HG02610 (cell line): ENCODE data around the gene EIF4E.
"Not testable (repeated sequence)": the region's sequence is repeated elsewhere in the genome, so short reads cannot be mapped to it uniquely, and the experiment has no call there.

ENCODE experiments used
- ATAC-seq: cut with Tn5 transposase; IDR thresholded peaks from one replicate; pipeline ENCODE4 v1.9.1; 2021; ENCODE audit warnings: mild to moderate bottlenecking, moderate library complexity; ENCODE audit not compliant: unreplicated experiment

EIF4E gene

DNA sequence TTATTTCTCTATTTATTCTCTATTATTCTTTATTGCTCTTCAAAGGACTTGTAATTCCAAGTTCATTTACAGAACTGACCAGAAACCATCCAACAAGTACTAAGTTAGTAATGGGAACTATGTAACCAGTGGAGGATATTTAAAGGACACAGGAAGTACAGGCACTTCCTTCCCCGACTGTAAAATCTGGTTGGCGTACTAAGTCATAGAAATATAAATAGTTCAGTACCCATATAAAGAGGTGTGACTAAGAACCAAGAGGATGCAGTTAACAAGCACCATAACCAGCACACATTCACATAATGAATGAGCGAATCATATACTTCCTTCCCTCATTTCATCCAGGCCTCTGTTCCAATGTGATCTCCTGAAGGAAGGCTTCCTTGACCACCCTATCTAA lies 3.6 kb upstream of the EIF4E start:
- ATAC-seq, result no peak

DNA sequence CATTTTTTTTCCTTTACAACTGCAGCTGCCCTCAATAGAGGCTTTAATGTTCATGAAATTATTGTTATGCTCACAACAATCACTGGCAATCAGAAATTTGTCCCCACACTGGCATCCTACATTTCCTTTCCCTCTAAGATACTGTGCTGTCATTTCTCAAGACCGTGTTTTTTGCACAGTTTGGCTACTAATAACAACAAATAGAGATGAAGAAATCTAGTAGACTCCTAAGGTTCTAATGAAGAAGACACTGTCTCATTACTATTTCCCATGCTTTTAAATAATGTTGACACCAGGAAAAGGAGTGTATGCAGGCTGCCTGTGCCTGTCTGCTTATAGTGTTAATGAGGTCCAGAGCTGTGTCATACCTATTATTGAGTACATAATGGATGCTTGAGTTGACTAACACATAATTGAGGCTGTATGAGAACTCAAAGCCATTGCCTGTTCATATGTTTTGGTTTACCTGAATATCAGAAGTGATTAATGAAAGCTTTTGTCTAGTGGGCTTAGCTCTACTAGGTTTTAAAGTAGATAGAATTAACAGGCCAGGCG lies 1.5 kb upstream of the EIF4E start:
- no peak for ATAC-seq

DNA sequence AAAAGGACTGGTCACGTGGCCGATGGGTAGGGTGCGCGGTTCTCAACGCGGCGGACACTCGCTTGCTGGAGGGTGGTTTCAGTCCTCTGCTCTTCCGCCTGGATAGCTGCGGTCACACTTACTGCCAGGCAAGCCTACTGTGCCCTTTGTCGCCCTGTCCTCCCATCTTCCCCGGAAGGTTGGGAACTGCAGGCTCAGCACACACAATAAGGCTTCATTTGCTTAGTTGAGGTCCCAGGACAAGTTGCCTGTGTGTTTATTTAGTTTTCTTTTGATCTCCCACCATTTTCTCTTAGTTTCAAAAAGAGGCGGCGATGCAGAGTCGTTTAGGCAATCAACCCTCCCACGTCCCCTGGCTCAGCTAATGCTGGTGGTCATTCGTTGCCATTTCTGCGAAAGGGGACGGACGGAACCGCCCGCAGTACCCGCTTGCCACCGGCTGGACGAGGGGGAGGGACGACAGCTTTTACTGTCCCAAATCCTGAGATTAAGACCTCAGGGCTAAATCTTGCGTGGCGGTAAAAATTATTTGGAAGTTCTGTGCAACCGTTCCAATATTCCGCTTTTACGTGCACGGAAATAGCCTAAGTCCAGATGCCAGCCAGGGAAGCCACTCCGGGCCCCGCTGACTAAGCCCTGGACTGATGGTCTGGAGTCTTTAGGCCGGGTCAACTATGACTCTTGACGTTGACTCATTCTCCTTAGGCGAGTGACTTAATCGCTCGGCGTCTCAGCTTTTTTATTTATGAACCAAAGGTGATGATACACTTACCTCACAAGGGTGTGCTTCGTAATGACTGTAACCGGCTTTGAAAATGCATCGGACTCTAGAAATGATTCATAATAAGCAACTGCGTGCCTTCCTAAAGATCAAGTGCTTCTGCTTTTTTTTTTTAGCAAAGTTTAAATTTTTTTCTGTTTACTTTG lies 671 bp upstream of the EIF4E start:
- ATAC-seq, result peak; percentile 64

DNA sequence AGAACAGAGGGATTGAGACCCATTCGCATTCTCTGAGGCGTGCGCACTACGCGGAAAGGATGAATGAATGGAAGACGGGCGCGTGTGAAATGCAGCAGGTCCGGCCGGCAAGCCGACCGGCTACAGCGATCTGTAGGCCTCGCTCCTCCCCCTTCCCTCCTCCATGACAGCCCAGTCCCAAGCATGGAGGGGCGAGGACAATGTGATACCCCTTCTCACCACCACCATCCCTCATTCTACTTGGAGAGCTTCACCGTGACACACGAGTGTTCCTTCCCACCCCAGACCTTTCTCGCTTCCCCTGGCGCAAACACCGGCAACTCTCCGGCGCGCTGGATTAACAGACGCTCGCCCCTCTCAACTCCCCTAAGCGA lies 815 bp downstream of the EIF4E start:
- ATAC-seq, result peak; percentile 44

DNA sequence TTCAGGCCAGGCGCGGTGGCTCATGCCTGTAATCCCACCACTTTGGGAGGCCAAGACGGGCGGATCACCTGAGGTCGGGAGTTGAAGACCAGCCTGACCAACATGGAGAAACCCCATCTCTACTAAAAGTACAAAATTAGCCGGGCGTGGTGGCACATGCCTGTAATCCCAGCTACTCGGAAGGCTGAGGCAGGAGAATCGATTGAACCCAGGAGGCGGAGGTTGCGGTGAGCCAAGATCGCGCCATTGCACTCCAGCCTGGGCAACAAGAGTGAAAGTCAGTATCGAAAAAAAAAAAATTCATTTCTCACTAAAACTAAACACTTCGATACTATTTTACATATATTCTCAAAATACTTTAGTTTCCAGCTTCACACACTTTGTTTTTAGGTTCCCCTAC lies 2.7 kb downstream of the EIF4E start:
- not testable (repeated sequence) for ATAC-seq

DNA sequence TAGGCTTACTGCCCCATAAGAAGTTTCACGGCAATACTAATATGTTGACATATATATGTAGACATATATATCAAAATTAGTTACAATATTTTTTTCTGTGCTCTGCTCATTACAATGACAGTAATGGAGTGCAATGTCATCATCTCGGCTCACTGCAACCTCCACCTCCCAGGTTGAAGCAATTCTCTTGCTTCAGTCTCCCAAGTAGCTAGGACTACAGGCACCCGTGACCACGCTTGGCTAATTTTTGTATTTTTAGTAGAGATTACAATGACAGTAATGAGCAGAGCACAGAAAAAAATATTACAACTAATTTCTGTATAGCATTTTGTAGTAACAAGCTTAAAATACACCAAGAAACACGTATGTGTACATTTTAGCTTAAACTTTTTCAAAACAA lies 7.6 kb downstream of the EIF4E start:
- no peak for ATAC-seq

DNA sequence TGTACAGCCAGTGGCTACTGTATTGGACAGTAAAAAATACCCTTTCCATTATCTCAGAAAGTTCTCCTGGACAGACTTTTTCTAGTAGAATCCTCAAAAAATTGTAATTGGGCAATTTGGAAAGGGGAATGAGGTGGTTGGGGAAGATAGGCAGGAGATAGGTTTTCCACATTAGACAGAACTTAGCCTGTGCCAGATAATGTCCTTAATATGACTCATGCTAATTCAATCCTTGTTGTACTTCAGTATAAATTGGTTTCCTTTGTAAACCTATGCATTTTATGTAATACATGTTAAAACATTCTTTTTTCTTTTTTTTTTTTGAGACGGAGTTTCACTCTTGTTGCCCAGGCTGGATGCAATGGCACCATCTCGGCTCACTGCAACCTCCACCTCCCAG lies 8.9 kb downstream of the EIF4E start:
- ATAC-seq, result no peak

DNA sequence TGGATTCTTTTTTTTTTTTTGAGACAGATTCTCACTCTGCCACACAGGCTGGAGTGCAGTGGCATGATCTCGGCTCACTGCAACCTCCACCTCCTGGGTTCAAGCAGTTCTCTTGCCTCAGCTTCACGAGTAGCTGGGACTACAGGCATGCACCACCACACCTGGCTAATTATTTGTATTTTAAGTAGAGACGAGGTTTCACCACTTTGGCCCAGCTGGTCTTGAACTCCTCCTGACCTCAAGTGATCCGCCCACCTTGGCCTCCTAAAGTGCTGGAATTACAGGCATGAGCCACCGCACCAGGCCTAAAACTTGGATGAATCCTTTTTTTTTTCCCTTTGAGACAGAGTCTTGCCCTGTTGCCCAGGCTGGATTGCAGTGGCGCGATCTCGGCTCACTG lies 18.2 kb downstream of the EIF4E start:
- ATAC-seq, result not testable (repeated sequence)

DNA sequence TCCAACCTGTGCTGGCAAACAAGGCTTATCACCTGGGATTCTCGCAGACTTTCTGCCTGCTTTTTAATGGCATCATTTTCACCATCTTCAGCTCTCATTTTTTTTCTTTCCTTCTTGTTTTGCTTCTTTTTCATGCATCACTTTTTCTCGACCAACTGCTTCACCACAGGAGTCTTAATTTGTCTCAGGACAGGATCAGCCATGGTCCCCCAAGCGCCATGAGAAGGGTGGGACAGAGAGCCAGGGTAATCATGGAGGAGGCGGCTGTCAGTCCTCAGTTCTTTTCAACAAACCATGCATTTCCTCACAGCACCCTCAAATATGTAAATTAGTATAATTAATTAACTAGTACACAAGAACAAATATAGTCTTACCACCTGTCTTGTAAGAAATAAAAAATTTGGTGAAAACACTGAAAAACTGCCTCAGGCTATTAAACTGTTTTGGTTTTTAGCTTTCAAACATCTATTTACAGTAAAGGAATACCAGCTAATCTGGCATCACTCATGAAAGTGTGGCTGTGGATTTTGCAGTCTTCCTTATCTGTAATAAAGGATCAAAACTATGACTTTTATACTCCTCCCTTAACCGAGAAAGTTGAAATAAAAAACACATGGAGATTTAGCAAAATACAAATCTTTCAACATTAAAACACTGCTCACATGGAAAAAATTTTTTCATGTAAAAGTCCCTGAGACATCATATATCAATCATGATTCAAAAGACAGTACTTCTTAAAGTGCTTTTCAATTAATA lies 19.1 kb downstream of the EIF4E start:
- no peak for ATAC-seq

DNA sequence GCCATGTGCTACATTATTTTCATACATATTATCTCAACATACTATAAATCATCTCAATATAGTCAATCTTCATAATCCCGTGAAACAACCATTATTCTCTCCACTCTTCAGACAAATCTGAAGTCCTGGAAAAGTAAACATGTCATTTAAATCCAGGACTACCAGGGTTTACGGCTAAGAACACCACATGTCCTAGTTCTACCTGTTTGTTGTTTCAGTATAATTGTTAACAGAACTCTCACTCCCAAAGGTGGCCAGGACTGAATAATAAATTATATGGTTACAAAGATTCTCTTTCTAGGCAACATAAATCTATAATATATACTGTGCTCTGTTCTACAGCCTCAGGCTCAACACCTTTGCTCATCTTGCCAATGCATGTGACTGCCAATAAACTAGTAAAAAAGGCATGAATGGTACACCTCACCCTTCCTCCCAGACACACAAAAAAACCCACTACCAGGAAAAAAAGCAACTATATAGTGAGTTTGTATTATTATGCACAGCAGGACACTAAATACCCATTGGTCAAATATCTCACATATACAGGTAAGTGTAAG lies 20.1 kb downstream of the EIF4E start:
- ATAC-seq, result no peak

DNA sequence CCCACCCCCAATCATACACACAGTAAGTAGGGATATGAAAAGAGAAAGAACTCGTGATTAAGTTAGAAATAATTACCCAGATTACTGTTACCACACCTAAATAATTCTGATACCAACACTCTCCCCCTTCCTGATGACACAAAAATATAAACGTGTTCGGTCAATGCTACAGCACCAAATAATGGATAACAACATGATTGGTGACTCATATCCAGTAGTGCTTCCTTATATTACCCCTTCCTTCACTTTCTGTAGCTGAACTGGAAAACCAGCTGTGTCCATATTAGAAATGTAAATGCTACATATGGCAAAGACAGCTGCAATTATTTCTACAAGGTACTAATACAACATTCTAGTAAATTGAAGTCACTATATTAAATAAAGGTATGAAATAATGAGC lies 20.8 kb downstream of the EIF4E start:
- no peak for ATAC-seq

DNA sequence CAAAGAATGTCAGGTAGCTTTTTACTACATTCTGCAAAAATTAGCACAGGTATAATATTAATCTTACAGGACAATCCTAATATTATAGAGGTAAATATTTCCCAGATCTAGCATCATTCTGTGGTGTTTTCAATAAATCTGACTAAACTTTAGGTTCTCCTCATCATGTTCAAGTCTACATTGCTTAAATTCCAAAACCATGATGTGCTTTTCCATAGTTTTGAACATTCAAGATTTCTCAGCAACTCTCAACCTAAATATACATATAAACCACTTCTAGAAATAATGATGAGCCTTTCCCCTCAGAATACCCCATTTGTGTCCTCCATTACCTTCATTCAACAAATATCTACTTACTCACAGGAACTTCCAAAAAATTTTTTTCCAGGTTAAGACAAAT lies 23.1 kb downstream of the EIF4E start:
- ATAC-seq, result no peak

DNA sequence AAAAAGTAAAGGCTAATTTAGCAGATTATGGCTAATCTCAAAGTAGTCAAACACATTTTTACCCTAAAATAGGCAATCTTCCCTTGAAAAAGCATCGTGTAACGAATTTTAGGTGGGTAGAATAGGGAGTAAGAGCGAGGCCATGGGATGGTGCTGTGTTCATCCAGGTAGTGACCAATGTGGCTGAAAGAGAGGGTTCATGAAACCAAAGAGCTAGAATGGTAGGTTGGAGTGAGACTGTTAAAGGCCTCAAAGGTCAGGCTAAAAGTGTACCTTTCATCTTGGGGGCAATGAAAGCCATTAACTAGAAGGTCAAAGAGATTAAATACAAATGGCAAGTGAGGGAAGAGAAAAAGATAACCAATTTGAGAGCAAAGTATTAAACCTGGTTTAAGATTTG lies 23.6 kb downstream of the EIF4E start:
- ATAC-seq, result no peak

DNA sequence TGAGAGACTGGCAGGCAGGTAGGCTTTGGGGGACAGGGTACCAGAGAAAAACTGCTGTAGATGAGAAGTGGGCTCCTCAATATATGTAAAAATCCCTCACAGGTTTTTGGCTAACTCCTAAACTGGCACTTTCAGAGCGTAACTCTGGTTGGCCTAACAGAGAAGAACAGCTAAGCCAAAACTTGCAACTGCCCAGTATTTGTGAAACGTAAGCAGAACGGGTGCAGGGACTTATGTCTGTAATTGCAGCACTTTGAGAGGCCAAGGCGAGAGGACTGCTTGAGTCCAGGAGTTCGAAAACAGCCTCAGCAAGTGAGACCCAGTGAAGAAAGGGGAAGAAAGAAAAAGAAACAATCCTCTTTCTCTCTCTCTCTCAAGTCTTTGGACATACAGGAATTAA lies 25.0 kb downstream of the EIF4E start:
- no peak for ATAC-seq

DNA sequence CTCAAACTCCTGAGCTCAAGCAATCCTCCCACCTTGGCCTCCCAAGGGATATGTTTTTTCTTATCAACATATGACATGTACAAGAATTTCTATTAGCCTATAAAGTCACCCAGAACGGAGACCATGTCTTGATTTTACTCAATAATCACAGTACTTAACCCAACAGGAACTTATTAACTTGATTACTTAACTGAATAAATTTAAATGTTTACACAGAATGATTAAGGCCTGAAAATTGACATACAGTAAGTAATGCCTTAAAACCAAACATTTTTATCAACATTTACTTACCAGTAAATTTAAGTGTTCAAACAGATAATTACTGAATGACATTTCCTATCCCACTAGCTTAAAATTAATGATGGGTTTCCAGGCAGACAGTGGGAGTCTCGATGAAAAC lies 25.4 kb downstream of the EIF4E start:
- no peak for ATAC-seq

DNA sequence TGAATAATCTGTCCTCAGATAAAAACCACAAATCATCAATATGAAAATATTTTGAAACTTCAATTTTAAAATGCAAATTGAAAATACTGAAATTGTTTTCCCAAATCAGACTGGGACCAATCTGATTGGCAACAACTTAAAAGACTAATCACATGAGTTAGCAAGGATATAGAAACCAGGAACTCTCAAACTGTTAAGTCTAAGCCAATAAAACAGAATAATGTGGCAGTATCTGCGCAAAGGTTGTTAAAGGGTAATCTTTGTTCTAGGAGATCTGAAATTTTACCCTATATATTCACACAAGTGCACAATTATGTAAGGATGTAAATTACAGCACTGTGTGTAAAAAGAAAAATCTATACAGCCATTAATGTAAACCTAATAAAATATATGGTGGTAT lies 29.7 kb downstream of the EIF4E start:
- ATAC-seq, result no peak

DNA sequence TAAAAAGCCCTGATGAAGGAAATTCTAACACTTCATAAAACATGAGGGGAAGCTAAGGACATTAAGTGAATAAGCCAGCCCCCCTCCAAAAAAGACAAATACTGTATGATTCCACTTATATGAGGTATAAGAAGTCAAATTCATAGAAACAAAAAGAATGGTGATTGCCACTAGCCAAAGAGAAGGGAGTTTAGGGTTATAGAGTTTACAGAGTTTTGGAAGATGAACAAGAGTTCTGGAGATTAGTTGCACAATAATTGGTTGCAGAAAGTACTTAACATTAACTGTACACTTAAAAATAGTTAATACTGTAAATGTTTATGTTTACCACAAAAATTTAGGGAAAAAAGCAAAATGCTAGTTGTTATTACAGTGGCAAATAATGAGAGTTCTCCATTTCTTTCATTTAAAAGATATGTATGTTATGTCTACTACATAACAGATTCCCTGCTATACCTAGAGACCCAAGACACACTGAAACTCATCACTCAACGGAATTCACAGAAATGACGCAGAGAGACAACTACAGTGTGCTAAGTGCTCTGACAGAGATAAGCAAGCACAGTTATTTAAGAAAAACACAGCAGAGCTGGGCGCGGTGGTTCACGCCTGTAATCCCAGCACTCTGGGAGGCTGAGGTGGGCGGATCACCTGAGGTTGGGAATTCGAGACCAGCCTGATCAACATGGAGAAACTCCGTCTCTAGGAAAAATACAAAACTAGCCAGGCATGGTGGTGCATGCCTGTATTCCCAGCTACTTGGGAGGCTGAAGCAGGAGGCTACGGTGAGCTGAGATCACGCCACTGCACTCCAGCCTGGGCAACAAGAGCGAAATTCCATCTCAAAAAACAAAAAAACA lies 37.2 kb downstream of the EIF4E start:
- ATAC-seq, result no peak

DNA sequence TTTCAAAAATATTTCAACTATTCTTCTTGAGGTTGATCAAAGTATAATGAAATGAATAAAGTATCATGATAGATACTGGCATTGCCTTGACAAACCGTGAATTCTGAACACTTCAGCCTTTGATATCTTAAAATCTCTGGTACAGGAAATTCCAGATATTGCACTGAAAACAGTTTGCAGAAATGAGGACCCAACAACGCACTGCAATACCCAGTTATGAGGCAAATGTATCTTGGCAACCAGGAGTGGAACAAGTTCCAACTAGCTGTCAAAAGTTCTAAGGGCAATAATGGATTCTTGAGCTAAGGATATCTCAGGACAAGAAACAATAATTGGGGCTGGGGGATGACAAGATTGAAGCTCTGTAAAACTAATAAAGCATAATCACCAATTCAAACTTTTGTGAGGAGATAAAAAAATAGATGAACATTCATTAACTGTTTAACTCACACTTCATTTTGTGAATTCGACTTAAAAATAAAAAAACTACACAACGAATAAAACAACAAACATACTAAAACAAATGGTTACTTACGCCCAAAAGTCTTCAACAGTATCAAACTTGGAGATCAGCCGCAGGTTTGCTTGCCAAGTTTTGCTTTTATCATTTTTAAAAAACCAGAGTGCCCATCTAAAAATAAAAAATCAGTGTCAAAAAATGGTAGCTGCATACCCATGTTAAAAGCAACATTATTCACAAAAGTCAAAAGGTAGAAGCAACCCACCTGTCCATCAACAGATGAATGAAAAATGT lies 38.1 kb downstream of the EIF4E start:
- ATAC-seq, result no peak

DNA sequence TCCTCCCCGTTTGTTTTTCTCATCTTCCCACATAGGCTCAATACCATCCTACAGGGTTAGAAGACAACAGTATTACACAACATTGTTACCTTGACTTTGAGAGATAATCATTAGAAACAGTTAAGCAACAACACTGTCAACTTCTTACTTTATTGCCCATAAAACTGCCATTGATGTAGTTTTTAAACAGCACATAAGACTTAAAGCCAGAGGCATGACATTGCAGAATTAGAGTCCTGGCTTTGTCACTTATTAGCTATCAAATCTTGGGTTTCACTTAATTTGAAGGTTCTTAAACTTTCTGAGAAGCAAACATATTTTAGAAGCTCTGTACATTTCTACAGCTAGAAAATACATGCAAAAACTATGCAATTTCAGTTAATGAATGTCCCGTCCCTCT lies 41.8 kb downstream of the EIF4E start:
- ATAC-seq, result no peak

DNA sequence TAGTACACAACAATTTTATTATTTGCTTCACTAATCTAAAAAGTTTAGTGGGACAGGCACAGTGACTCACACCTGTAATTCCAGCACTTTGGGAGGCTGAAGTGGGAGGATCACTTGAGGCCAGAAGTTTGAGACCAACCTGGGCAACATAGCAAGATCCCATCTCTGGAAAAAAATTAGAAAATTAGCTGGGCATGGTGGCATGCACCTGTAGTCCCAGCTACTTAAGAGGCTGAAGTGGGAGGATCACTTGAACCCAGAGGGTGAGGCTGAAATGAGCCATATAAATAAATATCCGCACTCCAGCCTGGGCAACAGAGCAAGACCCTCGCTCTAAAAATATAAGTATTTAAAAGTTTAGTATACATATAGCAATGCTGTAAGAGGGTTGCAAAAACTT lies 42.6 kb downstream of the EIF4E start:
- not testable (repeated sequence) for ATAC-seq
